Astrocyte (in vitro differentiated cells and primary cell): ENCODE results near the gene RNLS. TPM values are rescaled to one million over a fixed set of nuclear protein-coding genes. Genes with fewer than 3 reads are reported as not detected.

Experiments used
- DNase-seq: peaks from one replicate; pipeline ENCODE4 v3.0.0-alpha.2; 2010; ENCODE audit warnings: low read depth
- FAIRE-seq: peaks from 2 replicates; lab custom pipeline; 2011; peaks lifted over from hg19 to GRCh38; lab: Jason Lieb, UNC
- H2AFZ ChIP-seq: 2 replicates; pipeline ENCODE4 v1.6.0; 2012; ENCODE audit warnings: low read depth, low read length, inconsistent platforms
- H3K27ac ChIP-seq: 2 replicates; pipeline ENCODE4 v1.5.1; 2011; ENCODE audit warnings: low read depth, low read length, inconsistent platforms
- H3K27me3 ChIP-seq: 2 replicates; pipeline ENCODE4 v1.6.0; 2011; ENCODE audit warnings: low read length, inconsistent platforms; ENCODE audit not compliant: insufficient read depth
- H3K36me3 ChIP-seq: 2 replicates; pipeline ENCODE4 v1.5.1; 2011; ENCODE audit warnings: low read length, inconsistent platforms; ENCODE audit not compliant: insufficient read depth
- H3K4me1 ChIP-seq: 2 replicates; pipeline ENCODE4 v1.5.1; 2011; ENCODE audit warnings: low read length, inconsistent platforms; ENCODE audit not compliant: insufficient read depth
- H3K4me2 ChIP-seq: 2 replicates; pipeline ENCODE4 v1.6.0; 2012; ENCODE audit warnings: low read length, inconsistent platforms
- H3K4me3 ChIP-seq: 2 replicates; pipeline ENCODE4 v1.5.1; 2011; ENCODE audit warnings: low read depth, mild to moderate bottlenecking, low read length, inconsistent platforms; ENCODE audit not compliant: insufficient read depth
- H3K79me2 ChIP-seq: 2 replicates; pipeline ENCODE4 v1.6.0; 2012; ENCODE audit warnings: mild to moderate bottlenecking, low read length, inconsistent platforms; ENCODE audit not compliant: insufficient read depth
- H3K9ac ChIP-seq: 2 replicates; pipeline ENCODE4 v1.6.0; 2012; ENCODE audit warnings: mild to moderate bottlenecking, low read length, inconsistent platforms
- H3K9me3 ChIP-seq: 2 replicates; pipeline ENCODE4 v1.5.1; 2012; ENCODE audit warnings: low read depth, mild to moderate bottlenecking, low read length, inconsistent platforms; ENCODE audit not compliant: insufficient read depth
- H4K20me1 ChIP-seq: 2 replicates; pipeline ENCODE4 v1.6.0; 2012; ENCODE audit warnings: low read length, inconsistent platforms; ENCODE audit not compliant: insufficient read depth
- H3K27ac Mint-ChIP-seq: one replicate; pipeline ENCODE4 v1.8.0; 2021; ENCODE audit warnings: mild to moderate bottlenecking, mixed read lengths; ENCODE audit not compliant: unreplicated experiment
- H3K27me3 Mint-ChIP-seq: one replicate; pipeline ENCODE4 v1.8.0; 2021; ENCODE audit warnings: low read depth, mixed read lengths; ENCODE audit not compliant: unreplicated experiment
- H3K36me3 Mint-ChIP-seq: one replicate; pipeline ENCODE4 v1.8.0; 2021; ENCODE audit warnings: low read depth, mixed read lengths; ENCODE audit not compliant: unreplicated experiment
- H3K4me1 Mint-ChIP-seq: one replicate; pipeline ENCODE4 v1.8.0; 2021; ENCODE audit warnings: low read depth, mixed read lengths; ENCODE audit not compliant: unreplicated experiment
- H3K4me3 Mint-ChIP-seq: one replicate; pipeline ENCODE4 v1.8.0; 2021; ENCODE audit warnings: mild to moderate bottlenecking, moderate library complexity, mixed read lengths; ENCODE audit not compliant: unreplicated experiment
- H3K9me3 Mint-ChIP-seq: one replicate; pipeline ENCODE4 v1.8.0; 2021; ENCODE audit warnings: mild to moderate bottlenecking, mixed read lengths; ENCODE audit not compliant: unreplicated experiment
- EZH2 ChIP-seq: IDR thresholded peaks from 2 replicates; pipeline ENCODE4 v1.6.1; 2012; ENCODE audit warnings: mild to moderate bottlenecking, low read length, inconsistent platforms; ENCODE audit not compliant: insufficient read depth
- total RNA-seq: library from RNA; stranded (reverse); gene quantifications from 2 replicates; pipeline ENCODE4 v1.2.1, GENCODE V29; 2021
- TF ChIP-seq, protein P1 (sequence below): IDR thresholded peaks from 2 replicates; pipeline ENCODE4 v1.5.1; 2011; ENCODE audit warnings: low read depth, mild to moderate bottlenecking, inconsistent platforms, low read length, moderate library complexity; ENCODE audit not compliant: insufficient read depth

The RNLS gene
- total RNA-seq, 1 donor from 2014 or later = 6.9 TPM

DNA sequence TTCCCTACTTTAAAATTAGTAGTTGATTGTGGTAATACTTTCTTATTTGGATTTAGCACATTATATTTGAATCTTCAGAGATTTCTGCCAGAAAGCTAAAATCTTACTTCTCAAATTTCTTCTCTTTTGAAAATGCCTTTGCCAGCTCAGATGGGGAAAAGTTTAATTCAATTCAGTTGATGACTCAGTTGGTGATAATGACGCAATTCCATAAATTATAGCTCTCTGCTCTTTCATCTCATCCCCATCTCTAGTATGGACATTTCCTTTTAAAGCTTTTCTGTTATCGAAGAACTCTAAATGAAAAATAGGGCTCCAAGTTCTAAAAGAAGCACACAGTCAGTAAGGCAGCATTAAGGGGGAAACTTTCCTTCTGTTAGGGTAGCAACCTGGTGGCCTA is 25.5 kb downstream of the RNLS start:
- H3K4me3 Mint-ChIP-seq = no peak overlapping the region
- no peak overlapping the region for H2AFZ ChIP-seq

DNA sequence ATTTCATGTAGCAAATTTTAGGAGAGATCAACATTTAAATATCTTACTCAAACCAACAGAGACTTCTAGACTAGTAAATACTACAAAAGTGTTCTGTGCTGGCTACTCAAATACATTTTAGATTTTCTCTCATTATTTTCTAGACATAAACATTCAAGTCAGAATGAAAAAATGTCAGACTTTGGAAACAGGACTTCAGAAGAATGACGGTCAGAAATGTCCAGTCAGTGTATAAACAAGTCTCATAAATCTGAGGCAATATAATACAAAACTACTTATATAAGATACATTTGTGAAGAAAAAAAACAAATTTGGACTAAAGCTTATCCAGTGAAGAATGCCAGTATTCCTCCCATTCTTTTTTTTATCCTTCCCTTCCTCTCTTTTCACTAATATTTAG is 25.9 kb downstream of the RNLS start:
- TF ChIP-seq EZH2 = no peak
- TF ChIP-seq, protein P1, sequence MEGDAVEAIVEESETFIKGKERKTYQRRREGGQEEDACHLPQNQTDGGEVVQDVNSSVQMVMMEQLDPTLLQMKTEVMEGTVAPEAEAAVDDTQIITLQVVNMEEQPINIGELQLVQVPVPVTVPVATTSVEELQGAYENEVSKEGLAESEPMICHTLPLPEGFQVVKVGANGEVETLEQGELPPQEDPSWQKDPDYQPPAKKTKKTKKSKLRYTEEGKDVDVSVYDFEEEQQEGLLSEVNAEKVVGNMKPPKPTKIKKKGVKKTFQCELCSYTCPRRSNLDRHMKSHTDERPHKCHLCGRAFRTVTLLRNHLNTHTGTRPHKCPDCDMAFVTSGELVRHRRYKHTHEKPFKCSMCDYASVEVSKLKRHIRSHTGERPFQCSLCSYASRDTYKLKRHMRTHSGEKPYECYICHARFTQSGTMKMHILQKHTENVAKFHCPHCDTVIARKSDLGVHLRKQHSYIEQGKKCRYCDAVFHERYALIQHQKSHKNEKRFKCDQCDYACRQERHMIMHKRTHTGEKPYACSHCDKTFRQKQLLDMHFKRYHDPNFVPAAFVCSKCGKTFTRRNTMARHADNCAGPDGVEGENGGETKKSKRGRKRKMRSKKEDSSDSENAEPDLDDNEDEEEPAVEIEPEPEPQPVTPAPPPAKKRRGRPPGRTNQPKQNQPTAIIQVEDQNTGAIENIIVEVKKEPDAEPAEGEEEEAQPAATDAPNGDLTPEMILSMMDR = no peak
- Histone ChIP-seq H3K27me3 (no peaks in the 10 kb centered on the region), H3K36me3 (no peaks in the 10 kb centered on the region), H3K9ac (no peak overlapping the region), H2AFZ (no peak overlapping the region), H3K79me2 (no peaks in the 10 kb centered on the region), H3K27ac (no peak overlapping the region), H3K9me3 (no peaks in the 10 kb centered on the region), H3K4me2 (peak overlapping the region; percentile 20), H3K4me3 (no peak overlapping the region), H4K20me1 (no peaks in the 10 kb centered on the region), H3K4me1 (peaks cover 4% of the 10 kb centered on the region)
- DNase-seq = no peak
- Mint-ChIP-seq H3K9me3 (peaks cover 2% of the 10 kb centered on the region), H3K27ac (no peak overlapping the region), H3K27me3 (no peaks in the 10 kb centered on the region), H3K4me1 (no peaks in the 10 kb centered on the region), H3K36me3 (no peaks in the 10 kb centered on the region), H3K4me3 (no peak overlapping the region)
- no peak for FAIRE-seq

More for the DNA sequence above, 25.5 kb downstream of the RNLS start:
- Mint-ChIP-seq H3K9me3 (peaks cover 2% of the 10 kb centered on the region), H3K36me3 (no peaks in the 10 kb centered on the region), H3K27me3 (no peaks in the 10 kb centered on the region), H3K4me1 (no peaks in the 10 kb centered on the region), H3K27ac (no peak overlapping the region)
- DNase-seq = peak; percentile 77
- TF ChIP-seq, protein P1 = no peak
- no peak for TF ChIP-seq EZH2
- H4K20me1 ChIP-seq = no peaks in the 10 kb centered on the region
- H3K27me3 ChIP-seq = no peaks in the 10 kb centered on the region
- H3K79me2 ChIP-seq = no peaks in the 10 kb centered on the region
- no peak overlapping the region for H3K4me3 ChIP-seq
- peak overlapping the region; percentile 20 for H3K4me2 ChIP-seq
- no peaks in the 10 kb centered on the region for H3K9me3 ChIP-seq
- H3K36me3 ChIP-seq = no peaks in the 10 kb centered on the region
- peaks cover 4% of the 10 kb centered on the region for H3K4me1 ChIP-seq
- H3K9ac ChIP-seq = no peak overlapping the region
- peak; percentile 47 for FAIRE-seq
- H3K27ac ChIP-seq = no peak overlapping the region

DNA sequence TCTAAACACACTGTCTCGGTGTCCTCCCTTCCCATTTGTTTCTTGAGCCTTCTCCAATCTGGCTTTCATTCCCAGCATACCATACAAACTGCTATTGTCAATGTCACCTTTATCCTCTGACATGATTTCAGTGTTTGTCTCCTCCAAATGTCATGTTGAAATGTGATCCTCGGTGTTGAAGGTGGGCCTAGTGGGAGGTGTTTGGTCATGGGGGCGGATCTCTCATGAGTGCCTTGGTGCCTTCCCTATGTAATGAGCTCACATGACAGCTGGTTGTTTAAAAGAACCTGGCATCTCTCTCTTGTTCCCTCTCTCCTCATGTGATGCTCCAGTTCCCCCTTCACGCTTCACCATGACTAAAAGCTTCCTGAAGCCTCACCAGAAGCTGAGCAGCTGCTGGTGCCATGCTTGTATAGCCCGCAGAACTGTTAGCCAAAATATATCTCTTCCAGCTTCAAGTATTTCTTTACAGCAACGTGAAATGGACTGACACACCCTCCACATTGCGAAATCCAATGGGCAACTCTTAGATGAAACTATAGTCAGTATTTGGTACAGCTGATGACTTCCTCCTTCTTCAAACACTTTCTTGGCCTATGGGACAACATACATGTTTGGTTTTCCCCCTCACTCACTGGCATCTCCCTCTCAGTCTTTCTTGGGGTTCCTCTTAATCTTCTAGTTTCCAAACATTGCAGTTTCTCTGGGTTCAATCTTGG is 27.8 kb downstream of the RNLS start:
- no peaks in the 10 kb centered on the region for H3K4me1 Mint-ChIP-seq
- H3K4me1 ChIP-seq = peaks cover 4% of the 10 kb centered on the region
- no peaks in the 10 kb centered on the region for H3K27me3 ChIP-seq
- H3K27me3 Mint-ChIP-seq = no peaks in the 10 kb centered on the region
- no peaks in the 10 kb centered on the region for H3K36me3 Mint-ChIP-seq
- no peaks in the 10 kb centered on the region for H4K20me1 ChIP-seq
- H3K4me3 Mint-ChIP-seq = no peak overlapping the region
- no peak overlapping the region for H3K4me3 ChIP-seq
- no peak overlapping the region for H2AFZ ChIP-seq
- peaks cover 2% of the 10 kb centered on the region for H3K9me3 Mint-ChIP-seq
- H3K27ac ChIP-seq = no peak overlapping the region
- TF ChIP-seq, protein P1 = no peak
- no peak for TF ChIP-seq EZH2
- H3K4me2 ChIP-seq = no peak overlapping the region
- H3K36me3 ChIP-seq = no peaks in the 10 kb centered on the region
- FAIRE-seq (no peak), DNase-seq (no peak)
- no peaks in the 10 kb centered on the region for H3K79me2 ChIP-seq
- no peak overlapping the region for H3K27ac Mint-ChIP-seq
- H3K9ac ChIP-seq = no peak overlapping the region
- H3K9me3 ChIP-seq = no peaks in the 10 kb centered on the region
